ENCODE results near the gene HSPBAP1. TPM values are rescaled to one million over a fixed set of nuclear protein-coding genes. Genes with fewer than 3 reads are reported as not detected.

The HSPBAP1 gene, protein sequence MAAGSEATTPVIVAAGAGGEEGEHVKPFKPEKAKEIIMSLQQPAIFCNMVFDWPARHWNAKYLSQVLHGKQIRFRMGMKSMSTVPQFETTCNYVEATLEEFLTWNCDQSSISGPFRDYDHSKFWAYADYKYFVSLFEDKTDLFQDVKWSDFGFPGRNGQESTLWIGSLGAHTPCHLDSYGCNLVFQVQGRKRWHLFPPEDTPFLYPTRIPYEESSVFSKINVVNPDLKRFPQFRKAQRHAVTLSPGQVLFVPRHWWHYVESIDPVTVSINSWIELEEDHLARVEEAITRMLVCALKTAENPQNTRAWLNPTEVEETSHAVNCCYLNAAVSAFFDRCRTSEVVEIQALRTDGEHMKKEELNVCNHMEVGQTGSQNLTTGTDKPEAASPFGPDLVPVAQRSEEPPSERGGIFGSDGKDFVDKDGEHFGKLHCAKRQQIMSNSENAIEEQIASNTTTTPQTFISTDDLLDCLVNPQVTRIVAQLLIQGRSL
- polyA plus RNA-seq (ENCODE audit: insufficient read length in 4 of 4): 10 to 100 TPM; 10.0 to 17.3 (median 13.2) TPM

DNA sequence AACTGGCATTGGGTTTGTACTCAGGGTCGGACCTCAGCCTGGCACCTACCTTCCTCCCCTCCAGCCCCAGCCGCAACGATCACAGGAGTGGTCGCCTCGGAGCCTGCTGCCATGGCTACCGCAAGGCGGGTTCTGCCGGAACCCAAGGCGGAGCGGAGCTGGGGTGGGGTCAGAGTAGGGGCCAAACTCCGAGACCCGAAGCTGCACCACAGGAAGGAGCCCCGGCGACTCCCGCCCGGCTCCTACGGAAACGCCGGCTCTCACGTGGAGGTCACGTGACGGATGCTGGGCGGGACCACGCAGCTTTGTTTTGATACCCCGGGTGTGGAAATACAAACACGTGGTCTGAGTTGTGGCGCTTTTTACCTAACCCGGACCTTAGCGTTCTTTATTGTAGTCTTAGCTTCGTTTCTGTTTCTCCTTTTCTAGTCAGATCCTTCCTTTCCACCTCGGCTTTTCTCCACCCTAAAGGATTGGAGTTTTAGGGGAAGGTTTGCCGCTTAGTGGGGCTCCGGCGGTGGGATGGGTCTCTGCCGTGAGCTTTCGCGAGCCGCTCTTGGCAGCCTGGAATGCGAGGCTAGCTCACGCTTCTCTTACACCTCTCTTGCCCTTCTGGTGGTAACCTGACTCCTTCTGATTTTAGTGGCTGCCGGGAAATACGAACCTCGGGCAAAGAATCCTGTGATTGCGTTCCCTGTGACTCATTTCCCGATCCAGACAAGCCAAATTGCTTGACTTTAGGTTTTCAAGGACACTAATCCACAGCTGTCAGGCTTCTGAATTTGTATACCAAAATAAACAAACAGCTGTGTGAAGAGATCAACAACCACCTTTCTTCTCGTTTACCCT is at the start of gene HSPBAP1:
HSPBAP1 (minus strand) TSS at position 264 of the 849 bp plus-strand sequence; CDS start at position 113, 151 bp downstream.
- DNase-seq (ENCODE audit: low read depth in 4 of 4, low spot score in 2 of 4): peak; percentile 75 to 87 (median 86)

DNA sequence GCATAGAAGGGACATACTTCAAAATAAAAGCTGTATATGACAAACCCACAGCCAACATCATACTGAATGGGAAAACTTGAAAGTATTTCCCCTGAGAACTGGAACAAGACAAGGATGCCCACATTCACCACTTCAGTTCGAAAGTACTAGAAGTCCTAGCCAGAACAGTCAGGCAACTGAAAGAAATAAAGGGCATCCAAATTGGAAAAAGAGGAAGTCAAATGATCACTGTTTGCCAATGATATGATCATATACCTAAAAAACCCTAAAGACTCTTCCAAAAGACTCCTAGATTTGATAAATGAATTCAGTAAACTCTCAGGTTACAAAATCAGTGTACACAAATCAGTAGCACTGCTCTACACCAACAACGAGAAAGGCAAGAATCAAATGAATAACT is 42.0 kb upstream of the HSPBAP1 start:
- DNase-seq (ENCODE audit: low read depth in 4 of 4, low spot score in 2 of 4): no peak

DNA sequence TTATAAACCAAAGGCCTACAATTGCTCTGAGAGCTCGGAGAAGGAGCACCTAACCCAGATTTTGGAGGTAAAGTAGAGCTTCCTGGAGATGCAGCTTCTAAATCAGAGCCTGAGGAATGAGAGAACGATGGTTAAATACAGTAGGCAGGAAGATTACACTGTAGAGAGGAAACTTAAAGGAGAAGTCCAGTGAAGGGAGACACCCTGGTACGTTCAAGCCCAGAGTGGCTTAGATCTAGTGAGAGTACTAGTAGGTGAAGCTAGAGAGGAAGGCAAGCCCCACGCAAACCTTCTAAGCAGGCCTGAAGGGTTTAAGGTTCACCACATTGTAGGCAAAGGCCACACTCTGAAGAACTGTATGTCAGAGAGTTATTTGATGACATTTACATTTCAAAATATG is 34.6 kb upstream of the HSPBAP1 start:
- no peak for DNase-seq (ENCODE audit: low read depth in 4 of 4, low spot score in 2 of 4)

DNA sequence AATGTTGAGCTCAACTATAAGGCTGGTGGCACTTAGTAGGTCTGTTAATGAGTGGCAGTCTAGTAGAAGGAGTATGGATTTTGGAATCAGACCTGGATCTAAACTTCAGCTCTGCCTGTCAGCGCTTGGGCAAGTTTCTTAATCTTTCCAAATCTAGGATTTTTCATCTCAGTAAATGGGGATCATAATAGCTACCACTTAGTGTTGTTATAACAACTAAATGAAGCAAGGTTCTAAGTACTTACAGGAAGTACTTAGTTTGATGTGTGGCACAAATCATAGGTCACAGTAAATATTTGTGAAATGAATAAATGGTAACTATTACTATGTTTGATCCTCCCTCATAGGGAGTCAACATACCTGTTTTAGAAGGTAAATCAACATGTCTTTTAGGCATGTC is 32.6 kb upstream of the HSPBAP1 start:
- DNase-seq (ENCODE audit: low read depth in 4 of 4, low spot score in 2 of 4): no peak

DNA sequence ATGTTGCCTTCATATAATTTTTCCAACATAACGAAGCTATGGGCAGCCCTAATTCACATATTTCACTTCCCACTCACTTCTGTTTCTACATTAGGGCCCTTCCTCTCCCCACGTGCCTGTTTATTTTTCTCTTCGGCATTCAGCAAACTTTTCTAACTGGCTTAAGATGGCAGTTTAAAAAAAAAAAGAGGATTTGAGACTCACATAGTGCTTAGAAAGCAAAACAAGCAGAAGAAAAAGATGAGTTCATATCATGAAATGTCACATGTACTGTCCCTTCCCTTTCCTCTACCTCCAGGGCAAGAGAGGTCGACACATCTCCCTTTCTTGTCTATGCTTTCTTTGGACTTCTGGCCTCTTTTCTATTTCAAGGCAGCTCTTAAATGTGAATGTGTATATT is 31.8 kb upstream of the HSPBAP1 start:
- no peak for DNase-seq (ENCODE audit: low read depth in 4 of 4, low spot score in 2 of 4)

DNA sequence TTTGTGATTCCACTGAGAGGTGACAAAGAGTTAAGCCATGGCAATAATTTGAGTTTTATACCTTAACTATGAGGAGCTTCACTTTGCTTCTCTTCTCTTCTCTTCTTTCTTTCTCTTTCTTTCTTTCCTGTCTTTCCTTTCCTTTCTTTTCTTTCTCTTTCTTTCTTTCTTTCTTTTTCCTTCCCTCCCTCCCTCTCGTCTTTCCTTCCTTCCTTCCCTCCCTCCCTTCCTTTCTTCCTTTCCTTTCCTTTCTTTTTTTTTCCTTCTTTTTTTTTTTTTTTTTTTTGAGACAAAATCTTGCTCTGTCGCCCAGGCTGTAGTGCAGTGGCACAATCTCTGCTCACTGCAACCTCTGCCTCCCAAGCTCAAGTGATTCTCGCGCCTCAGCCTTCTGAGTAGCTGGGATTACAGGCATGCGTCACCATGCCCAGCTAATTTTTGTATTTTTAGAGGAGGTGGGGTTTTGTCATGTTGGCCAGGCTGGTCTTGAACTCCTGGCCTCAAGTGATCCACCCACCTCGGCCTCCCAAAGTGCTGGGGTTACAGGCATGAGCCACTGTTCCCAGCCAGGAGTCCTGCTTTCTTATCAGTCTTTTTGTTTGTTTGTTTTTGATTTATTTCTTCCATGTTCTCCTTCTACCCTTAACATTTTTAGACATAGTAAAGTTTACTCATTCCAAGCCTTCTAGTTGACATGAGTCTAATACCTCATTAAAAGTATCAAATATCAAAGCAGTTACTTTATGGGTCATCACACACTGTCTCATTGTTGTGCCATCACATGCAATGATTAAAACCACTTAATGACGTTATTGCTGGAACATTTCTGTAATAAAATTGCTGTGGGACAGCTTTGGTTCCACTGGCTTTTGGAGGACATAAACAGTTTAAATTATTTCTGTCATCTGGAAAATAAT is 31.1 kb upstream of the HSPBAP1 start:
- peak in 3 of 4 donors; percentile 3 to 13 (median 8) for DNase-seq (ENCODE audit: low read depth in 4 of 4, low spot score in 2 of 4)

DNA sequence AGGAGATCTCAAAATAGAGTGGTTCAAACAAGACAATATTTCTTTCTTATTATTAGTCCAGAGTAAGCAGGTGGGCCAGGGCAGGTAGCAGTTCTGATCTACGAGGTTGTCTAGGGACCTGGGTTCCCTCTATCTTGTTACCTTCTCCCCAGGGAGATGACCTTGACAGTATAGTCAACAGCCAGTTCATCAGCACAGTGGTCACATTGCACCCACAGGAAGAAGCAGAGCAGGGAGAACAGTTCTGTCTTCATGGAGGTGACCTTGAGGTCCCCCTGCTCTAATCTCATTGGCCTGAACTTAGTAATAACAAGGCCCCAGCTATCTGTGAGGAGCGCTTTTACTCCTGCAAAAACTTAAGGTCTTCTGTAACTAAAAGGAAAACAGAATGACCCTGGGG is 23.0 kb upstream of the HSPBAP1 start:
- no peak for DNase-seq (ENCODE audit: low read depth in 4 of 4, low spot score in 2 of 4)

DNA sequence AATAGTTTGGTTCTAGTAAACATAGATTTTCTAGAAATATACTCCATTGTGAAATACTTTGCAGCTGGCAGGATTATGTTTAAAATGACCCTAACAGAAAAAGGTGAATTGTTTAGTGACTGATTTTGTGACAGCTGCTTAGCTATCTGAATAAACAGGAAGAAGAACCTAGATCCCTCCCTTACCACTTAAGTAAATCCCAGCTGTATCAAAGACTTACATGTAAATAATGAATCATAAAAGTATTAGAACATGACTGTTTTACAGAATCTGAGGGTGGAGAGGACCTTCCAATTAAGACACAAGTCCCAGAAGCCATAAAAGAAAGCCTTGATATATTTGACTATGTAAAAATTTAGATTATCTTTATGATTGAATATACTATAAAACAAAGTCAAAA is 17.1 kb upstream of the HSPBAP1 start:
- DNase-seq (ENCODE audit: low read depth in 4 of 4, low spot score in 2 of 4): no peak

DNA sequence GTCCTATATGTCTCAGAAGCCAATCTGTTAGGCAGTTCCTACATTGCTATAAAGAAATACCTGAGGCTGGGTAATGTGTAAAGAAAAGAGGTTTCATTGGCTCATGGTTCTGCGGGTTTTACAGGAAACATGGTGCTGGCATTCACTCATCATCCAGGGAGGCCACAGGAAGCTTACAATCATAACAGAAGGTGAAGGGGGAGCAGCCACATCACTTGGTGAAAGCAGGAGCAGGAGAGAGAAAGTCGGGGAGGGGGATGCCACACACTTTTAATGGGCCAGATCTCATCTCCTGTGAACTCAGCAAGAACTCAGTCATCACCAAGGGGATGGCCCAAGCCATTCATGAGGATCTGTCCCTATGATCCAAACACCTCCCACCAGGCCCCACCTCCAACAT is 10.3 kb upstream of the HSPBAP1 start:
- DNase-seq (ENCODE audit: low read depth in 4 of 4, low spot score in 2 of 4): no peak

DNA sequence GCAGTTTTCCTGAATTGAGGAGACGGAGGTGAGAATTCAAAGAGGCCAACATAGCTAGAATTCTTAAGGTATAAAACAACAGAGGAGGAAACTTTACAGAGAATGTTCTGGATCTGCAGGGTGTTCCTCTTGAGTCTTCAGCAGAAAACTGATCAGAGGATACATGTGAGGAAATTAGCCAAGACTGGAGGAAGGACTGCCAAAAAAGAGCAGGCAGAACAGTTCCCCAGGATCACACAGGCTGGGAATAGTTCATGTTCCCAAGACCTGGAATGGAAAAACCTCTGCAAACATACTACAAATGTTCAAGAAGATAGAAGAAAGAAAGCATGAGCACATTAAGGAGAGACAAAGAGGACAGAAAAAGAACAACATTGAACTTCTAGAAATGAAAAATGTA is 8.7 kb upstream of the HSPBAP1 start:
- DNase-seq (ENCODE audit: low read depth in 4 of 4, low spot score in 2 of 4): no peak

DNA sequence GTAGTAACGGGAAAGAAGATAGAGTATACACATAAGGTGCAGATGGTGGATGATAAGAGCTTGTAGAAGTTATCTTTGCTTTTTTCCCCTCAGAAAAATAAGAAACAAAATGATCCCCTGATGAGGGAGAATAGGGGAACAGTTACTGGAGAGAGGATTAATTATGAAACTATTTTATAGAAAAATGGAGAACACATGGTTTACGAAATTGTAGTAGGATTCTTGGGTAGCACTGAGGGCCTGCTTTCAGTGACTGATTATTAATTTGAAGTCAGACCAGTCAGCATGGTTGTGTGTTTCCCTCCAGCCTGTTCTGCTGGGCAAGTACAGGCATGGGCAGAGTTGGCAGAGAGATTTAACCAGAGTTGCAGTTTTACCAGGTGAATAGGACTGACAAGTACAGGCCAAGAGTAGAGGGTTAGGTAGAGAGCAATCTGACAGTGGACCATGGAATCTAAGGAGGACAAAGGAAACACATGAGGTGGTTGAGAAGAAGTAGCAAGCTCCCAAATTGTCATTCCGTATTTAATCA is 7.1 kb upstream of the HSPBAP1 start:
- DNase-seq (ENCODE audit: low read depth in 4 of 4, low spot score in 2 of 4): no peak

DNA sequence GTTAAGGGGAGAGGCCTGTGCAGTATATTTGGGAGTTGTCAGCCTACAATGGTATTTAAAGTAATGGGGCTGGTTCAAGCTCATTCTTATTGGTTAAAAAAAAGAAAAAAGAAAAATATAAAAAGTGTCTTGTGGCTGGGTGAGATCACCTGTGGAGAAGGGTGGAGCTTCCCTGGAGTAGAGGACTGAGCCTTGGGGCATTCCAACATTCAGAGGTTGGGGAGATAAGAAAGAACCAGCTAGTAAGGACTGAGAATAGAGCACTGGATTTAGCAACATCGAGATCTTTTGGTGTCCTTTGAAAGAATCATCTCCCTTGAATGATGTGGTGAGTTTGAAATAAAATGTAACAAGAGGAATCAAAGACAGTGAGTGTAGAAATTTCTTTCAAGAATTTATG is 6.4 kb upstream of the HSPBAP1 start:
- no peak for DNase-seq (ENCODE audit: low read depth in 4 of 4, low spot score in 2 of 4)

DNA sequence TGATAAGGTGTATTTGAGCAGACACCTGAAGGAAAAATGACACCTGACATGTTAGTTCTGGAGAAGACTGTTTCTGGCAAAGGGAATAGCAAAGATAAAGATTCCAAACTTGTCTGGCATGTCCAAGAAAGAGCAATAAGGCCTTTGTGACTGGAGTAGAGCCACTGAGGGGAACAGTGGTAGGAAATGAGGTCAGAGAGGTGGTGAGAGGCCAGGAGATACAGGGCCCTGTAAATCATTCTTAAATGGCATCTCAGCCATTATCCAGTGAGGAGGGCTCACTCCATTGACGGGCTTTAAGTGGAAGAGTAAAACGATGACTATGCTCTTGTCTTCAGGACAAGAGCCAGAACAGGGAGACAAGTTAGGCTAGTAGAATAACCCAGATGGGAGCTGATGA is 5.7 kb upstream of the HSPBAP1 start:
- DNase-seq (ENCODE audit: low read depth in 4 of 4, low spot score in 2 of 4): no peak

DNA sequence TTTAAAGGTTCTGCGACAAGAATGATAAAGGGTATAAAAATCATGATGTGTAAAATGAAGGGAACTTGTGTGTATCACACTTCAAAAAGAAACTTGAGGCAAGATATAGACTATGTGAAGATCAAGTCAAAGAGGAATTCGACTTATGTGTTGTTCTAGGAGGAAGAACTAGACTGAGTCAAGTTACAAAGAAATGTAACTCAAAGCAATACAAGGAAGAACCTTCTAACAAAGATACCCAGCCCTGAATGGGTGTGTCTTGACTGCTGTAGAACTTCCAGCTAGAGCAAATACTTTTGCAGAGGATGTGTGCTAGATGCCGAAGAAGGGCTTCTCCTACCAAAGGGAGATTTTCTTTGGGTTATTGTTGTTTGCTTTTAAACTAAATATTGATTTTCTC is 3.7 kb upstream of the HSPBAP1 start:
- DNase-seq (ENCODE audit: low read depth in 4 of 4, low spot score in 2 of 4): no peak

DNA sequence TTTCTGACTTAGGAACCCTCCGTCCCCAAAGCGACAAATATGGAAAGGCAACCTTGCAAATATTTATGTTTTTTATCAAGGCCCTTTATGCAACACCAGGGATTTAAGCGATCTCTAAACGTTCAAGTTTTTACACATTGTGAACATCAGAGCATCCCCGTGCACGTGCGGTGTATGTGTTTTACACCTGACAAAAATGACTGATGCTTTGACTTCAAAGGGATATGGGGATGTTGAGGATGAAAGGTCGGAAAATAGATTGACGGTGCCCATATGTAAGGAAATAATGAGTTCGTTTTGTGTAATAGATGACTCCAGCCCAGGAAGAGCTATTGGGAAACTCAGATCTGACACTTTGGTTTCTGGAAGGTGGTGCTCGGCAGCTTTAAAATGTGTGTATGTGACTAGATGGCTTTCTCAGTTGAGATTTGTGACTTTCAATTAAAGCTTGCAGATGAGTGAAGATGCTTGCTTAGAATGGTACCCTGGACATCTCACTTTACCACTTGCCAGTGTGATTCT is 2.1 kb upstream of the HSPBAP1 start:
- DNase-seq (ENCODE audit: low read depth in 4 of 4, low spot score in 2 of 4): peak in 1 of 4 donors; percentile 7

DNA sequence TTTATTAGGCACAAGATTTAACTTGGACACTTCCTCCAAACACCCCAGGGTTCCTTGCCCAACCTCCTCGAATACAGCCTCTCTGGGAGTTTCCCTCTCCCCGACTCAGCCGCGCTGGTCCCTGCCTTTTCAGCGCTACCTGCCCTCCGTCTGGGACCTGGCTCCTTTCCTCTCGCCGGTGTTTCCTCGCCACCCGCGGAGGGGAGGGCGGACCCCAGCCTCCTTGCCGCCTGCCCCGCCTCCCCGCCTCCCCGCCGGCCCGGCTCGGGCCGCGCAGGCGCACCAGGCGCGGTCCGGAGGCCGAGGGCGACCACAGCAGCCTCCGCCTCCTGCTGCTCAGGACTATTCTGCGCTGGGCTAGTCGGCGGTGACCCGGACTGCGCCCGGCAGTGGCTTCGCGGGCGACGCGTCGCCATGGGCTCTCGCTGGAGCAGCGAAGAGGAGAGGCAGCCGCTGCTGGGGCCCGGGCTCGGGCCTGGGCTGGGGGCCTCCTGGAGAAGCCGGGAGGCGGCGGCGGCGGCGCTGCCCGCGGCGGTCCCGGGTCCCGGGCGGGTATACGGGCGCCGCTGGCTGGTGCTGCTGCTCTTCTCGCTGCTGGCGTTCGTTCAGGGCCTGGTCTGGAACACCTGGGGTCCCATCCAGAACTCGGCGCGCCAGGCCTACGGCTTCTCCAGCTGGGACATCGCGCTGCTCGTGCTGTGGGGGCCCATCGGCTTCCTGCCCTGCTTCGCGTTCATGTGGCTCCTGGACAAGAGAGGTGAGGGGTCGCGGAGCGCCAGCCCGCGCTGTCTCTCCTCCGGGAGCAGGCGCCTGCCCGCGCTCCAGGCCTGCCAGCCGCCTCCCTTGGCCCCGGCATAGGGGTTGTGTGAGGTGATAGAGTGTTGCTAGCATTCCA is 1.4 kb upstream of the HSPBAP1 start, which contains the start of gene SLC49A4:
SLC49A4 (plus strand) TSS at position 291 of the 895 bp plus-strand sequence; CDS start at position 415, 124 bp downstream.
- DNase-seq (ENCODE audit: low read depth in 4 of 4, low spot score in 2 of 4): peak; percentile 66 to 72 (median 70)

DNA sequence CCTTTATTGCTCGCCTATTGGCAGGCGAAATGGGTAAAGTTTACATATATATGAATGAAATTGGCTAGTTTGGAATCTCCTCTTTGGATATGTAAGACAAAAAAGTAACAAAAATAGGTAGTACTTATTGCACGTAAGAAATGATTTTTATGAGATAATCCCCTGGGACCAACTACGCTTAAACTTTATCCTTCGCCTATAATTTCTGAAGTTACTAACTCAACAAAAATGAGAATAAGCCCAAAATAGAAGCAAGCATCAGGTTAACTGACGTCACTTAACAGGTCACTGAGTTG is 800 bp upstream of the HSPBAP1 start:
- DNase-seq (ENCODE audit: low read depth in 4 of 4, low spot score in 2 of 4): peak in 1 of 4 donors; percentile 58

DNA sequence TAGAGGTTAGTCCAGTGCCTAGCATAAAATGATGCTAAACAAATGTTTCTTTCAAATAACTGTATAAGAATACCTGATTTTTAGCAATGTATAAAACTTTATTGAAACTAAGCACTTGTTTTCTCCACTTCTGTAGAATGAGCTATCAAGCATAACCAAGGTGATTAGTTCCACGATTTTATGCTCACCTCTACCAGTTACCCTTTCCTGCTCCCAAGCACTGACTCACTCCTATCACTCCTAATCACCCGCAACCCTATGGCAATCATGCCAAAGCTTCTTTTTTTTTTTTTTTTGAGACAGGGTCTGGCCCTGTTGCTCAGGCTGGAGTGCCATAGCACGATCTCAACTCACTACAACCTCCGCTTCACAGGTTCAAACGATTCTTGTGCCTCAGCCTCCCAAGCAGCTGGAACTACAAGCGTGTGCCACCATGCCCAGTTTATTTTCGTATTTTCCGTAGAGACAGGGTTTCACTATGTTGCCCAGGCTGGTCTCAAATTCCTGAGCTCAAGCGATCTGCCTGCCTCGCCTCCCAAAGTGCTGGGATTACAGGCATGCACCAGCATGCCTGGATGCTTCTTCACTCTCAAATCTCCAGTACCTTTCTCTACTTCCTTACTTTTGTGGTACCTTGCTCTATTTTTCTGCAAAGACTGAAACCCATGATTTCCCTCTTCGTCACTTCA is 3.9 kb downstream of the HSPBAP1 start:
- DNase-seq (ENCODE audit: low read depth in 4 of 4, low spot score in 2 of 4): no peak

Measured in left renal cortex interstitium (tissue), 4 donors.